ENCODE measurements around the gene MYO1G. TPM values are rescaled to one million over a fixed set of nuclear protein-coding genes. Genes with fewer than 3 reads are reported as not detected.
A peak's percentile ranks its signal among the peaks of the same experiment; 100 is the strongest.

The MYO1G gene
- total and polyA plus RNA-seq, 9 of the 15 experiments (the other 6 are each of a cell fraction or from before 2014, with no cell fraction given) = 0.03 to 0.62 (median 0.13) TPM; not detected in 1

- TF ChIP-seq CHD7 (IDR thresholded peaks at IDR 0.05; ENCODE audit: low read depth, low read length) = no peak
- no peak for TF ChIP-seq NCOA4 (IDR thresholded peaks at IDR 0.05; ENCODE audit: partially characterized antibody)
- TF ChIP-seq, protein P1, sequence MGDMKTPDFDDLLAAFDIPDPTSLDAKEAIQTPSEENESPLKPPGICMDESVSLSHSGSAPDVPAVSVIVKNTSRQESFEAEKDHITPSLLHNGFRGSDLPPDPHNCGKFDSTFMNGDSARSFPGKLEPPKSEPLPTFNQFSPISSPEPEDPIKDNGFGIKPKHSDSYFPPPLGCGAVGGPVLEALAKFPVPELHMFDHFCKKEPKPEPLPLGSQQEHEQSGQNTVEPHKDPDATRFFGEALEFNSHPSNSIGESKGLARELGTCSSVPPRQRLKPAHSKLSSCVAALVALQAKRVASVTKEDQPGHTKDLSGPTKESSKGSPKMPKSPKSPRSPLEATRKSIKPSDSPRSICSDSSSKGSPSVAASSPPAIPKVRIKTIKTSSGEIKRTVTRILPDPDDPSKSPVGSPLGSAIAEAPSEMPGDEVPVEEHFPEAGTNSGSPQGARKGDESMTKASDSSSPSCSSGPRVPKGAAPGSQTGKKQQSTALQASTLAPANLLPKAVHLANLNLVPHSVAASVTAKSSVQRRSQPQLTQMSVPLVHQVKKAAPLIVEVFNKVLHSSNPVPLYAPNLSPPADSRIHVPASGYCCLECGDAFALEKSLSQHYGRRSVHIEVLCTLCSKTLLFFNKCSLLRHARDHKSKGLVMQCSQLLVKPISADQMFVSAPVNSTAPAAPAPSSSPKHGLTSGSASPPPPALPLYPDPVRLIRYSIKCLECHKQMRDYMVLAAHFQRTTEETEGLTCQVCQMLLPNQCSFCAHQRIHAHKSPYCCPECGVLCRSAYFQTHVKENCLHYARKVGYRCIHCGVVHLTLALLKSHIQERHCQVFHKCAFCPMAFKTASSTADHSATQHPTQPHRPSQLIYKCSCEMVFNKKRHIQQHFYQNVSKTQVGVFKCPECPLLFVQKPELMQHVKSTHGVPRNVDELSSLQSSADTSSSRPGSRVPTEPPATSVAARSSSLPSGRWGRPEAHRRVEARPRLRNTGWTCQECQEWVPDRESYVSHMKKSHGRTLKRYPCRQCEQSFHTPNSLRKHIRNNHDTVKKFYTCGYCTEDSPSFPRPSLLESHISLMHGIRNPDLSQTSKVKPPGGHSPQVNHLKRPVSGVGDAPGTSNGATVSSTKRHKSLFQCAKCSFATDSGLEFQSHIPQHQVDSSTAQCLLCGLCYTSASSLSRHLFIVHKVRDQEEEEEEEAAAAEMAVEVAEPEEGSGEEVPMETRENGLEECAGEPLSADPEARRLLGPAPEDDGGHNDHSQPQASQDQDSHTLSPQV (IDR thresholded peaks at IDR 0.05) = peak; percentile 47; the same call in 1 of the 2 replicates
- TF ChIP-seq RBFOX2 (IDR thresholded peaks at IDR 0.05; ENCODE audit: low read depth, low read length) = no peak
- peak; percentile 23; the same call in 1 of the 2 replicates for TF ChIP-seq EP400 (IDR thresholded peaks at IDR 0.05)
- TF ChIP-seq RNF2 (IDR thresholded peaks at IDR 0.05) = no peak
- peak; percentile 44; the same call in 1 of the 2 replicates for TF ChIP-seq CTBP1 (IDR thresholded peaks at IDR 0.05; ENCODE audit: borderline replicate concordance)
- TF ChIP-seq NFE2 (IDR thresholded peaks at IDR 0.05; ENCODE audit: low read depth) = peak; percentile 62
- TF ChIP-seq KAT8 (IDR thresholded peaks at IDR 0.05; ENCODE audit: low read depth) = no peak
- peak; percentile 61; the same call in 1 of the 2 replicates for TF ChIP-seq ATF2 (CRISPR knock-in tag; IDR thresholded peaks at IDR 0.05)
- 0 out of 2 replicates have a peak, but pooled peaks have one; percentile 59 for TF ChIP-seq DIDO1 (tag; IDR thresholded peaks at IDR 0.05; ENCODE audit: low read depth)
- TF ChIP-seq ZNF75A (CRISPR knock-in tag; IDR thresholded peaks at IDR 0.05) = no peak
Observed at GRCh38 chr7:44959433-44959951, 19.3 kb downstream of the MYO1G start (continued).
